GM12873 (cell line): ENCODE data around the gene AMBP.

ENCODE experiments used
- TF ChIP-seq, protein P1 (sequence below): IDR thresholded peaks from 2 replicates; pipeline ENCODE4 v1.5.1; 2012; ENCODE audit warnings: low read depth, mild to moderate bottlenecking, moderate library complexity, low read length, control low read depth; ENCODE audit not compliant: insufficient read depth; ENCODE audit errors: missing control alignments

AMBP gene

DNA sequence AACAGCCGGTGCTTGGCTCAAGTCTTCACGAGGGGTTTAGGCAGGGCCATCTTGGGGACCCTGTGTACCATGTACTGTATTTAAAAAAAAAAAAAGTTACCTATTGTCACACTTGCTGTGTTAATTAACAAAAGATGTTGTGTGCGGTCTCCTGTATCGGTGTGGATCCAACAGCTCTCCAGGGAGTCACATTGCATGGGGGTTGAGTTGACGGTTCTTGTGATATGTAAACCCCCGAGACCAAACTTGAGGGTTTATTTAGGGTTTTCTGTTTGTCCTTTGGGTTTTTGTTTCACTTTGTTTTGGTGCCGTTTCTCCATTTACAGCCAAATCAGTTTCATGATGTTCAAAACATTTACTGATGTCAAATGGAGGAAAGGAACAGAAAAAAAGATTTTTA lies 22.2 kb downstream of the AMBP start:
- TF ChIP-seq, protein P1, sequence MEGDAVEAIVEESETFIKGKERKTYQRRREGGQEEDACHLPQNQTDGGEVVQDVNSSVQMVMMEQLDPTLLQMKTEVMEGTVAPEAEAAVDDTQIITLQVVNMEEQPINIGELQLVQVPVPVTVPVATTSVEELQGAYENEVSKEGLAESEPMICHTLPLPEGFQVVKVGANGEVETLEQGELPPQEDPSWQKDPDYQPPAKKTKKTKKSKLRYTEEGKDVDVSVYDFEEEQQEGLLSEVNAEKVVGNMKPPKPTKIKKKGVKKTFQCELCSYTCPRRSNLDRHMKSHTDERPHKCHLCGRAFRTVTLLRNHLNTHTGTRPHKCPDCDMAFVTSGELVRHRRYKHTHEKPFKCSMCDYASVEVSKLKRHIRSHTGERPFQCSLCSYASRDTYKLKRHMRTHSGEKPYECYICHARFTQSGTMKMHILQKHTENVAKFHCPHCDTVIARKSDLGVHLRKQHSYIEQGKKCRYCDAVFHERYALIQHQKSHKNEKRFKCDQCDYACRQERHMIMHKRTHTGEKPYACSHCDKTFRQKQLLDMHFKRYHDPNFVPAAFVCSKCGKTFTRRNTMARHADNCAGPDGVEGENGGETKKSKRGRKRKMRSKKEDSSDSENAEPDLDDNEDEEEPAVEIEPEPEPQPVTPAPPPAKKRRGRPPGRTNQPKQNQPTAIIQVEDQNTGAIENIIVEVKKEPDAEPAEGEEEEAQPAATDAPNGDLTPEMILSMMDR: no peak

DNA sequence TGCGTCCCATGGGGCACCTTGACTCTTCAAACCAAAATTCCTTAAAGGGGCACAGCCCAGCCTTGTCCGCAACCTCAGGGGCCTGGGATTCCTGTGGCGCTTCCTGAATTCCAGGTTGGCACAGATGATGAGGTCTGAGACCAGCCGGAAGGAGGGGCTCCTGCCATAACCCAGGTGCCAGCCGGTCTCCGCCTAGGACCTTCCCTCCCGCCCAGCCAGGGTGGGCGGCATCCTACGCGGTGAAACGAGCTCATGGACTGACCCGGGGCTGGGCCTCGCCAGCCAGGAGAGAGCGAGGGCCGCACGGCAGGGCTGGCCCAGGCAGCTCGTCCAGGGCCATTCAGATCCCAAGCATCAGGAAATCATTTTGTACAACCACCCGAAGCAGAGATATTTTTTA lies 23.0 kb downstream of the AMBP start:
- TF ChIP-seq, protein P1: no peak

DNA sequence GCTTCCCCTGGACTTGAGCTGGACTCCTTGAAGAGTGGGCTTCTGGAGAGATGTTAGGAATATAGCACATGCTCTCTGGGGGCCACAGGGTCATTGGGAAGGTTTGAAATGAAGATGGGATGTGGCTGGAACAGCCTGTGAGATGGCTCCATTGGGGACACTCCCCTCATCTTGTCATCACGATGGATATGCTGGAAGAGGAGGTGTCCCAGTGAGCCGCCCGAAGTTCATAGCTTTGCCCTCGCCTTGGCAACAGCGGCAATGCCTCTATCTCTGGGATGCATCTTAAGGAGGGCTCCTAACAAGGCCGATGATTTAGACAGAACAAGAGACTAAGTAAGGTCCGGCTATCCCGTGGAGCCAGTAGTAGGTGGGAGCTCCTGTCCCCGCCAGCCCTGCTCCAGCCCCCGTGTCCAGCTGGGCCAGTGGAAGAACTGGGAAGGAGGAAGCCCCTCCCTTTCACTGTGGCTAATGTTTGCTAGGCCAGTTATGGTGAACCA lies 23.9 kb downstream of the AMBP start:
- TF ChIP-seq, protein P1: no peak

DNA sequence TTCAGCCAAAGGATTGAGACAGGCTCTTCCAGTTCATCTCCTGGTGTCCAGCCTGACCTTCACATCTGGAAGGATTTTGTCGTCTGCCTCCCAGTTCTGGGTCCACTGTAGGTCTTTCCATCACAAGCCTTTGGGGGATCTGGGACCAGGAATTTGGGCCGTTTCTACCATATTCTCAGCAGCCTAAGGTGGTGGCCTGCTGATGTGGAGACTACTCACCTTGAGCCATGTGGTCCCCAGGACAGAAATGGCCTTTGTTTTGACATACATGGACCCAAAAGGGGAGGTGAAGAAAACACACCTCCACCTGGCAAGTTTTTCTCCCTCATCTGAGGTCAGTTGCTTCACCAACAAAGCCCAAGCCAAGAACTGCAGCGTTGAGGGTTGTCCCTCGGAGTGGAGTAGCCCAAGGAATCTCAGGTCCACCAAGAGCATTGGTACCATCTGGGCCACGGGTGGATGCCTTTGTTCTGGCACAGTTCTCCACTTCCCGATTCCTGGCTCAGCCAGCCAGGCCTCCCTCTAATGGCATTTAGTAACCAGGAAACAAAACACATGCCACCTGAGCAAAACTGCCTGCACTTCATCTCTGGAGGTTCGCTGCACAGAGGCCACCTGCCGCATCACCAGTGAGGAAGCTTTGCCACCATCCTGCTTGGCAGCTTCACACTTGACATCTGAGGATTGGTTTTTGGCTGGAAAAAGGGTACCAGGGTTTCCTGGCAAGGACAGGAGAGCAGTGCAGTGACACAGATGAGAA lies 24.7 kb downstream of the AMBP start:
- TF ChIP-seq, protein P1: no peak

DNA sequence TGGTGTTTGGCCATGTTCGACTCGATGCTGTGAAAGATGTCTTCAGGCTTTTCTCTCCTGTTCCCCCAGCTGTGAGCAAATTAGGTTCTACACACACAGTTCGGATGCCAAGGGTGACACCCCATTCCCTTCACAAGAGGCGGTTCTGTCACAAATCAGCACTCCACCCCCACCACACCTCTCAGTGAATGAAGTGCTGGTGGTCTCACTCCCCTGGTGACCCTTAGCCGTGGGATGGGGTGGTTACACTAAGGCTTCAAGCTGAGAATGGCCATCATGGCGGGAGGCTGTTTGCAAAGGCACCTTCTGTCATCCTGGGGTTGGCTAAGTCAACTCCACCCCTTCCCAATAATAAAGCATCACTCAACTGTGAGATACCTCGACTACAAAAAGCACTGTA lies 26.4 kb downstream of the AMBP start:
- TF ChIP-seq, protein P1: no peak

DNA sequence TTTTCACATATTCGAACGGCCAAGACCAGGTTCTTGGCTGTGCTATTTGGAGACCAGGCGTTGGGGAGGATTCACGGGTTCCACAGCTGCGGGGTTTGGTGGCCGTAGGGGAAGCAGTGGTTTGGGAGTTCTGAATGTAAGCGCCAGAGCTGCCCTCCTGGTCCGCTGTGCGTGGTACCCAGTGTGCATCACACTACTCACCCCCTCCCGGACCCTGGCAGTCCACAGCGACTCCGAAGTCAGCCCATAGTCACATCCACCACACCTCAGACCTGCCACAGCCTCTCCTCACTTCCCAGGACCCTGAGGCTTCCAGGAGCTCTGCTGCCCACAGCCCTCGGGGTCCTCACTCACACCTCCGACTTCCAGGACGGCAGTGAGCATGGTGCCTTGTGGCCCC lies 26.8 kb downstream of the AMBP start:
- TF ChIP-seq, protein P1: no peak

DNA sequence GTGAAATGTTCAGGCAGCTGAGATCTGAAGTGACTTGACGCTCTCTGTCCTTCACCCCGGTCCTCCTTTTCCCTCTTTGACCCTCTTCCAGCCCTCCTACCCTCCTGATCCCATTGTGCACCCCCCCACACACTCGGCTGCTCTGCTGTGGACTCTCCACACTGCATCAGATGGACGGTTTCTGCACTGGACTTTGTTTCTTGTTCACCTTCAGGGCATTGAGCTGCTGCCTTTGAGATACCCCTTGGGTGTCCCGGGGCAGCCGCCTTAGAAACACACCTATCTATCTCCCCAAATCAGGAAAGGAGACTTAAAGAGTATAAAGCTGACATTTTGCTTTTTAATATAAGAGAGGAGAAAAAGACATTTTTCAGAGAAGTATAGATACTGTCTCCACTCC lies 27.5 kb downstream of the AMBP start:
- TF ChIP-seq, protein P1: no peak
